Measurements from ENCODE around the gene ESYT3.

ESYT3 gene, protein sequence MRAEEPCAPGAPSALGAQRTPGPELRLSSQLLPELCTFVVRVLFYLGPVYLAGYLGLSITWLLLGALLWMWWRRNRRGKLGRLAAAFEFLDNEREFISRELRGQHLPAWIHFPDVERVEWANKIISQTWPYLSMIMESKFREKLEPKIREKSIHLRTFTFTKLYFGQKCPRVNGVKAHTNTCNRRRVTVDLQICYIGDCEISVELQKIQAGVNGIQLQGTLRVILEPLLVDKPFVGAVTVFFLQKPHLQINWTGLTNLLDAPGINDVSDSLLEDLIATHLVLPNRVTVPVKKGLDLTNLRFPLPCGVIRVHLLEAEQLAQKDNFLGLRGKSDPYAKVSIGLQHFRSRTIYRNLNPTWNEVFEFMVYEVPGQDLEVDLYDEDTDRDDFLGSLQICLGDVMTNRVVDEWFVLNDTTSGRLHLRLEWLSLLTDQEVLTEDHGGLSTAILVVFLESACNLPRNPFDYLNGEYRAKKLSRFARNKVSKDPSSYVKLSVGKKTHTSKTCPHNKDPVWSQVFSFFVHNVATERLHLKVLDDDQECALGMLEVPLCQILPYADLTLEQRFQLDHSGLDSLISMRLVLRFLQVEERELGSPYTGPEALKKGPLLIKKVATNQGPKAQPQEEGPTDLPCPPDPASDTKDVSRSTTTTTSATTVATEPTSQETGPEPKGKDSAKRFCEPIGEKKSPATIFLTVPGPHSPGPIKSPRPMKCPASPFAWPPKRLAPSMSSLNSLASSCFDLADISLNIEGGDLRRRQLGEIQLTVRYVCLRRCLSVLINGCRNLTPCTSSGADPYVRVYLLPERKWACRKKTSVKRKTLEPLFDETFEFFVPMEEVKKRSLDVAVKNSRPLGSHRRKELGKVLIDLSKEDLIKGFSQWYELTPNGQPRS

DNA sequence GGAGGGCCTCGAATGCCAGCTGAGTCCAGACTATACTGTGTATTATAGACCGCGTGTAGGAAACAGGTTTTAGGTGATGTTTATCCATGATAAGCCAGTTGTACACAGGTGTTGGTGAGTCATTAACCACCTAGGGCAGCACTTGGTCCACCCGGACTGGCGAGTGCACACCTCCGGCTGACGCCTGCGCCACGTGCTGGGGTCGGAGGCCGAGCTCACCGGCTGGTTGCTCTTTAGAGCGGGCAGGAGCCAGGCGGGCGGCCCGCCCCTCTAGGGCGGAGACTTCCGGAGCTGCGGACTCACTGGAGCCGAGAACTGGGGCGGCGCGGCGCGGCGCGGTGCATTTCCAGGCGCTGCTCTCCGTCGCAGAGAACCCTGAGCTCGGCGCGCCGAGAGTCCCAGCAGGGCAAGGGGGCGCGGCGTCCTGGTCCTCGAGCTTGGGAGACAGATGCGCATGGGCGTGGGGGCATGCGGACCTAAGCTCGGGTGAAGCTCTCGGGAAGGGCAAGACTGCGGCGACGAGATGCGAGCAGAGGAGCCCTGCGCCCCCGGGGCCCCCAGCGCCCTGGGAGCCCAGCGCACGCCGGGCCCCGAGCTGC lies at the start of gene ESYT3:
Gene ESYT3, plus strand, starts transcription at position 341 of the 599 bp plus-strand sequence. Its CDS starts 183 bp downstream, at position 524.
- peak; percentile 24 for DNase-seq (ENCODE audit: low read depth)

DNA sequence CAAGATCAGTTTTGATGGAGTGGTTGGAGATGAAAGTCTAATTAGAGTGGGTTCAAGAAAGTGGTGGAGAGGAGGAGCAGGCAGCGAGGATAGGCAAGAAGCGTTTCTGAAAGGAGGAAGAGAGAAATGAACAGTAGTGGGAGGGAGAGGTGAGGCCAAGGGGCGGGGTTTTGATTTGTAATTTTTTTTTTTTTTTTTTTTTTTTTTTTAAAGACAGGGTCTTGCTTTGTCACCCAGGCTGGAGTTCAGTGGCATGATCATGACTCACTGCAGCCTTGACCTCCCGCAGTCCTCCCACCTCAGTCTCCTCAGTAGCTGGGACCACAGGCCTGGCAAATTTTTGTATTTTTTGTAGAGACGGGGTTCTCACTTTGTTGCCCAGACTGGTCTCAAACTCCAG lies 49.4 kb upstream of the ESYT3 start:
- no peak for DNase-seq (ENCODE audit: low read depth)

DNA sequence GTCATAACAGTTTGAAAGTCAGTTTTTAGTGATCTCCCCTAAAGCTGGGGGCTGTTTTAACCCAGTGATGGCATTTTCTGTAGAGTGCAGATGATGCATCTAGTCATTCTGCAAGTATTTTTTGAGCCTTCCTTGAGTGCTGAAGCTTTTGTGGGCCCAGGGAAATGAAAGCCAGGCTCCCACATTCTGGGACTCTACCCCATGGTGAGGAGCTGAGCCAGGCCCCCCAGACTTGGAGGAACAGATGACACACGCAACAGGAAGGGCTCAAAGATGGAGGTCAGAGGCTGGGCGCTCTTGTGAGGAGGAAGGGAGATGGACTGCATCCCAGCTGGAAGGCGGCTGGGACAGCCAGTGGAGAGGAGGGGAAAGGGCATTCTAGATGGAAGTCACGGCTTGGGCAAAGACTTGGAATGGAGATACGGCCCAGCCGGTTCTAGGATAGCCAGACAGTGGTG lies 45.2 kb upstream of the ESYT3 start:
- no peak for DNase-seq (ENCODE audit: low read depth)

DNA sequence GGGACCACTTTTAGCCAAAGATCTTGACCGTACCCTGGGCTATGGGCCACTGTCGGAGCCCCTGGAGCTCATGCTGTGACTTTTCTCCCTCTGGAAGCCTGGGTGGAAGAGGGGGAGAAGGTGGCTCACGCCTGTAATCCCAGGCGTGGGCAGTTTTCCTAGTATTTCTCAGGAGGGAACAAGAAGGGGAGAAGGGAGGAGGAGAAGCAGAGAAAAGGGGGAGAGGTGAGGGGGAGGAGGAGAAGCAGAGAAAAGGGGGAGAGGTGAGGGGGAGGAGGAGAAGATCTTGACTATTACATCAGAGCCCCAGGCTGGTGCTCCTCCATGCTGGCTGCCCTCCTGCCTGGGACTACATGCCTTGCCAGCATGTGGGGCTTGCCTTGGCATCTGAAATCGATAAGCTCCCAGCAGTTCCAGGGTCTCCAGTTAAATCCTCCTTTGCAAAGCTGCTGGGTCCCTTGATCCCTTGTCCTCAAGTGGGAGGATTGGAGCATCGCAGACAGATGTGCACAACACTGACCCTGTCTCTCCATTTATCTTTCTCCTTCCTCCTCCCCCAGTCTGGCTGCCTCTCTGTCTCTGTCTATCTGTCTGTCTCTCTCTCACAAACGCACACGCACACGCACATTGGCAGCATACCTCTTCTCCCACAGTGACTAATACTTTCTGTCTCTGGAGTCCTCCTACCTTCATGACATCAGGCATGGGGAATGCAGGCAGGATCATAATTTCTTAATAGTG lies 44.4 kb upstream of the ESYT3 start:
- no peak for DNase-seq (ENCODE audit: low read depth)

DNA sequence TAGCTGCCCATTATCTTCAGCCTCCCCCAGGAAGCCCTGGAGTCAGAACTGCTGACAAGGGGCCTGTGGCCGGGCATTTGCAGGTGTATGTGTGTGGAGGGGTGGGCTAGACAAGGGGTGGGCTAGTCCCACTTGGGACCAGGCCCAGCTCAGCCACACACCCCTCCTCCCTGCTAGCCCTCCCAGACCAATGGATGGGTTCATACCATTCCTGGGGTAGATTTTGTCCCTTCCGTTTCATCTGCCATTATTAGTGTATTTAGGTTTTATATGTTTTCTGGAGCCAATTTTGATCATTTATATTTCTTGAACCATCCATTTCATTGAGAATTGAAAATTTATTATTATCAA lies 43.9 kb upstream of the ESYT3 start:
- no peak for DNase-seq (ENCODE audit: low read depth)

DNA sequence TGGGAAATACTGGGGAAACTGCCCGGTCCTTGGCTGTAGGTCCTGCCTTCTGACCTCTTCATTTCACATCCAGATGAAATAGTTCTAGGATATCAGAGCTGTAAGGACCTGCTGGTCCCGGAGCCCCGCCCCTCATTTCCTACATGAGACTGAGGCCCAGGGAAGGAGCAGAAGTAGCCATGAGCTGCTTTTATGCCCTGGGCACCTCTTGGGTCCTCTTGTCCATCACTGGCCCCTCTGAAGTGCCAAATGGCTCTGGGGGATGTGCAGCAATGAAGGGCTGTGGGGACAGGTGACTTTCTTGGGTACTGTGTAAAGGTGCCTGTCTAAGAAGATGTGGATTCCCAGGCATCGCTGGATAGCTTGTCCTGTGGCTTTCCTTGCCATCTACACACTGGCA lies 40.3 kb upstream of the ESYT3 start:
- DNase-seq (ENCODE audit: low read depth): no peak

DNA sequence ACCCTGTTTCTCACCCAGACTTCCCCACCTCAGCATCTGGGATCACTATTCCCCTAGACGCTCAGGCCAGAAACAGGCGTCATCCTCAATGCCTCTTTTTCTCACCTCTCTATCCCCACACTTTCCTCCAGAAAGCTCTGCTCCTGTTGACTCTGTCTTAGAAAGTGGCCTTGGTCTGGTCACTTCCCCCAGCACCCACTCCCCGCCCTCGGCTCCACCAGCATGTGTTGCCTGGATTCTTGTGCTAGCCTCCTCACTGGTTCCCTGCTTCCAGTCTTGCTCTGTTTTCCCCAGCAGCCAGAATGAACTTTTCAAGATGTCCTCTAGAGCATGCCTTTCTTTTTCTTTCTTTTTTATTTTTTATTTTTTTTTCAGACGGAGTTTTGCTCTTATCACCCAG lies 39.7 kb upstream of the ESYT3 start:
- DNase-seq (ENCODE audit: low read depth): no peak

DNA sequence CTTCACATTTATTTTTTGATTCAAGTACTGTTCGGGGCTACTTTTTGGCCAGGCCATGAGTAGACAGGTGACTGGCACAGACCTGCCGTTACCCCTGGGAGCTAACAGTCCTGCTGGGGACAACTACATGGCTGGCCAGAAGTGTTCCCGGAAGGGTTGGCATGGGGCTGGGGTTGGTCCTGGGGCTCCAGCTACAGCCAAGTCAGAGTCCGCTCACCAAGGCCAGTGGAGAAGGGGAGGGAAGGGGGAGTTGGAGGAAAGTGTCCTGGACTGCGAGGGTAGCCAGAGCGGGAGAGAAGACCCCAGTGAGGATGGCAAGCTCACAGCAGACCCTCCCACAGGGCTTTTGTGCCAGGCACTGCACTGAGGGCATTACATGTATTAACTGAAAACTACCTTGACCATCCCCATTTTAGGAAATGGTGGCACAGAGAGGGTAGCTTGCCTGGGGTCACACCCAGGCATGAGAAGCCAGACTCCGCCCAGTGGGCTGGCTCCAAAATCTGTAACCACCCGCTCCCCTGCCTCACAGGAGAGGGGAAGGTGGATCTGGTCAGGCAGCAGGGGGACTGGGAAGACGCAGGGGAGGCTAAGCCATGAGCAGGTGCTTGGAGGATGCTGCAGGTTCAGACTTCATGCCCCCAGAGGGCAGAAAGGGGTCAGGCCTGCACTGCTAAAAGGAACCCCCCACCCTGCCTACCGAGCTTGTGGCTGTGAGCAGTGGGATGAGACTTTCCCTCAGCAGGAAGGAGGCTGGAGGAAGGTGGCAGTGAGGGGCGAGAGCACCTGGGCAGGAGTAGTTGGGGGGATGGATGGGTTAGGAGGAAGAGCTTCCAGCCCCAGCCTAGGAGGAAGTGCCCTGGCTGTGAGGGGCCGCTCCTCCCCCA lies 38.3 kb upstream of the ESYT3 start:
- DNase-seq (ENCODE audit: low read depth): no peak

DNA sequence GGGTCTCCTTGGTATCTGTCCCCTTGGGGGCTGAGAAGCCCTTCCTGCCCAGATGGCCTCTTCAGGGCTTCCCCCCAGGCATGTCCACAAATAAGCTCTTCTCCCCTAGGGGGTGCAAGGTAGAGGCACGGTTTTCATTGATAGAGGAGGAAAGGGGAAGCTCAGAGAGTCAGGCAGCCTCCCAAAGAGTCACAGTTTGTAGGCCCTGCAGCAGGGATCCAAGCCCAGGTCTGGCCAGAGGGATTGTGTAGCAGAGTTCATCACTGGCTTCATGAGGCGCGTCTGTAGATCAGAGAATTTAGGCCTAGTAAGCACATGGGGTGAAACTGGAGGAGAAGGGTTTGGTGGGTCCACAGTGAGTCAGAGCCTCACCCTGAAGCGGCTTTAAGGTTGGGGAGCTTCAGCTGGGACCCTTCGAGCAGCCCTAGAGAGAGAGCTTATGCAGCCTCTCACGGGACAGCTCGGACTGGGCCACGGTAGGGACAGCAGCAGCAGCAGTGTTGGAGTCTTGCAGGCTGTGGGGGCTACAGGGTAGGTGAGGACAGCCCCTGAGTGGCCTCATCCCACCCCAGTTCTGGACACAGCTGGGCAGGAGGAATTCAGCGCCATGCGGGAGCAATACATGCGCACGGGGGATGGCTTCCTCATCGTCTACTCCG lies 37.5 kb upstream of the ESYT3 start:
- no peak for DNase-seq (ENCODE audit: low read depth)

DNA sequence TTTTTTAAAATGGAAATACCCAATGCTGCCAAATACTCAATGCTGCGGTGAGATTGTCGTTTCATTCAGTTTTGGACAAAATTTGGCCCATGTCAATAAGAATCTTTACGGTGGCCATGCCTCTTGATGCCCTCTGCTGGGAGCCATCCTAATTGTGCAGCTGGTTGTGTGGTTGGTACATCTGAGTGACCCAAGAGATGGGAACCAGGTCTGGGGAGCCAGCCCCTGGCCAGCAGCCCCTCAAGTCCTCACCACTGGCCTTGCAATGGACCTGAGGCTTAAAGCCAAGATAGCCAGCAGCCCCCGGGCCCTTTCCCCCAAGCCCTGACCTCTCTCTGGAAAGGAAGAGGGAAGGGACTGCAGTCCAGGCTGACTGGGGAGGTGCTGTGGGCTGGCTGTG lies 36.4 kb upstream of the ESYT3 start:
- no peak for DNase-seq (ENCODE audit: low read depth)

DNA sequence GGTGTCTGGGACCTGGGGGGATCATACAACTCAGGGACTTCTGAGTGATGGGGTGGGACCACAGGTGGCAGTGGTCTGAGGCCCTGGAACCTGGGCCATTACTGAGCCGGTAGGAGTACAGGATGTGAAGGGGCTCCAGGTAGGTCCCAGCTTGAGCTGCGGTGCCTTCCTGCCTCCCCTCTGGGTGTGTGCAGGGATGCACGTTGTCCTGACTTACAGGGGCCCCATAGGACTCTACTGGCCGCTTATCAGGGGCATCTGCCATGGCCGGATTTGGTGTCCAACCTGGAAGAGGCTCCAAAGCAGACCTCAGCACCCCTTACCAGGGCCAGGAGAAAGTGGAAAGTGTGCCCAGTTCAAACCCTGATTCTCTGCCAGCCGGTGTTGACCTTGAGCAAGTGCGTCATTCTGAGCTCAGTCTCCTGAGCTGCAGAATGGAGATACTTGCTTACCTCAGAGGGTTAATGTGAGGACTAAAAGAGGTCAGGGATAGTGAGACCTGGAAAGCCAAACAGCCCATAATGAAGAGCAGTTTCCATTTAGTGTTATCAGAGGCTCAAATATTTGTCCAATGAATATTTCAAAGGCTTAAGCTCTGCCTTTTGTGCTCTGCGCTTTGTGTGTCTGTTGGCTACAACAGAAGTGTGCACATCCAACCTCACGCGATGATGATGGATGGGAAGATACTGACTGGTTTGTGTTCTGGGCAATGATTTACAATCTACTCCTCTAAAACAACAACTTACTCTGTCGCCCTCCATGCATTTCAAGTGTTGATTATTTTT lies 35.4 kb upstream of the ESYT3 start:
- no peak for DNase-seq (ENCODE audit: low read depth)

DNA sequence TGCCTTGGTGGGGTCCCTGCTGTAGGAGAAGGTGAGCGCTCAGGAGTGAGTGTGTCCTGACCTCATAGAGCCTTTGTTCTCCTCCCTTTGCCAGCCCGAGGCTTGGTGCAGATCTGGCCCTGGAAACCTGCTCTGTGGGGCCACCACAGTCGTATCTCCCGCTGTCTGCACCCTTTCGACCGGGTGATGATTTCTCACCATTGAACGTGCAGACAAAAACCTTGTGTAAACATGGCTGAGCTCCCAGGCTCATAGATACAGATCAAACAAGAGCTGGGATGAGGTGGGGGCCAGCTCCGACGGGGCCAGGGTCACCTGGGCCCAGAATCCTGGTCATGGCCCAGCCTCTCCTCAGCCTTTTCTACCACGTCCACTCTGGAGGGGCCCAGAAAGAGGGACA lies 34.6 kb upstream of the ESYT3 start:
- no peak for DNase-seq (ENCODE audit: low read depth)

DNA sequence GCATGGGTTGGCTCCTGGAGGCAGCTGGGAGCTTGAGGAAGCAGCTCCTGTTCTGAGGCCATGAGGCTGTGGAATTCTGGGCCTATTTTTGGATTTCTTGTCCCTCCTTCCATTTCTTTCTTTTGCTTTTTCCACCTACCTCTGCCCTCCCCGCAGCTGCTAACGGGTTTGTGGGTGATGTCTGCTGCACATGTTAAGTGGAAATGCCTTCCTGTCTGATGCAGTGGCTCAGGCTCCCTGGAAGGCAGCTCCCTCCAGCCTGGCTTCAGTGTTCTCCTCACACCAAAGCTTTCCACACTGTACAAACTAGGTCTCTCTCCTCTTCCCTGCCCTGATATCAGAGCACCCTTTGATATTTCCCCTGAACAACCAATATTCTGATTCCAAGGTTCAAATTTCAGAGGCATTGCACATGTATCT lies 33.8 kb upstream of the ESYT3 start:
- no peak for DNase-seq (ENCODE audit: low read depth)

DNA sequence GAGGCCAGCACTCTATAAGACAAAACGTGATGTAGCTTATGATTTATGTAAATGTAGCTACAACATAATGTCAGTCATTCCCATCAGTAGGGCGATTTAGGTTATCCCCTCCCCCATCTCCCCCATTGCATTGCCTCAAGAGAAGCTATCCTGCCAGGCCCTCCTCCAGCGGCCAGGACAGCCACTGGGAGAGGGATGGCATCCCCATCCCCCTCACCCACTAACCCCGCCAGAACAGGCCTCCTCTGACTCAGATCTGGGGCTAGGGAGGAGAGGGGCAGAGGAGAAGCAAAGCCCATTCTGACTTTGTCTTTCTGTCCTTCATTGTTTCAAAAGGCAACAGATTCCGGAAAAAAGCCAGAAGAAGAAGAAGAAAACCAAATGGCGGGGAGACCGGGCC lies 32.6 kb upstream of the ESYT3 start:
- no peak for DNase-seq (ENCODE audit: low read depth)

DNA sequence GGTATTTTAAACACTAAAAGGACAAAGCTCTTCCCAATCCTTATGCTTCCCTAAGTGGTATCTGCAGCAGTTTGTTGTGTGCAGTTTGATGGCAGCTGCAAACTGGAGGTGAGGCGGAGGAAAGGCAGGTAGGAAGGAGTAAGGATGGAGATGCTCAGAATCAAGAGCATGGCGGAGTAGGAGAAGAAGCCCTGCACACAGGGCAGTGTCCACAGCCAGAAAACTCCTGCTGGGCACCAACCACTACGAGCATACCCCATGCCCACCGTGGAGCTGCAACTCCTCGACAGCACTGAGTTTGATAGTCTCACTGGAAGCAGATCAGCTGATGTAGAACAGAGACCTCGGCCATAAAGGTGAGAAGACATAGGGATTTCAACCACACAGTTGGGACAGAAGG lies 30.3 kb upstream of the ESYT3 start:
- no peak for DNase-seq (ENCODE audit: low read depth)

DNA sequence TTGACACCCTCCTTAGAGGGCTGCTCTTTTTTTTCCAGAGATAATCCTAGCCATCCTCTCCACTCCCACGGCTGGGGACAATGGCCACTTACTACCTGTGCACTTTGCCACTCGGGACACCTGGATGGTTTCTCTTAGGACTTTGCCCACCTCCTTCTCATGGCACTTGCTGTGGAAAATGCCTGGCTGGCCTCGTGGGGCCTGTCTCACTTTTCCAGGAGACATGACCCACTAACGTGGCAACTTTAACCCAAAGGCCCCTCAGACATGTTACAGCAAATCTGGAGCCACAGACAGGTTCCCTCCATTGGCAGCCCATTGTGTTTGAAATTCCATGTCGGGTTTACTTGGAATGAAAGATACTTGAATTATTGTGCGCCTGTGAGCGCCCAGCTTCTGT lies 29.4 kb upstream of the ESYT3 start:
- no peak for DNase-seq (ENCODE audit: low read depth)

DNA sequence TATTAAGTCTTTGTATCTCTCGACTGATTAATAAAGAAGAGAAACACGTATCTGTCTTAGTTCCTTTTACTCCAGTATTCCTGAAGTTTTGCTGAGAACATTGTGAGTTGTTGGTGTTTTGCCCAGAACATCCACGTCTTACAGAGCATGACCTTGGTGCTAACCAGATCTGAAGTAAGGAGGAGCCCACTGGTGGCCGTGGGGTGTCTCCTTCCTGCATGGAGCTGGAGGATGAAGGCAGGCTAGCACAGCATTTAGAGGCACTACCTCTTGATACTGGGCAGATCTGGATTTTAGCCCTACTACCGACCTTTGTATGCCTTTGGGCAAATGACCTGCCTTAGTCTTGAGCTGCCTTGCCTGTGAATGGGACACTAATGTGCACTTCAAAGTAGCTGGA lies 28.9 kb upstream of the ESYT3 start:
- DNase-seq (ENCODE audit: low read depth): no peak

DNA sequence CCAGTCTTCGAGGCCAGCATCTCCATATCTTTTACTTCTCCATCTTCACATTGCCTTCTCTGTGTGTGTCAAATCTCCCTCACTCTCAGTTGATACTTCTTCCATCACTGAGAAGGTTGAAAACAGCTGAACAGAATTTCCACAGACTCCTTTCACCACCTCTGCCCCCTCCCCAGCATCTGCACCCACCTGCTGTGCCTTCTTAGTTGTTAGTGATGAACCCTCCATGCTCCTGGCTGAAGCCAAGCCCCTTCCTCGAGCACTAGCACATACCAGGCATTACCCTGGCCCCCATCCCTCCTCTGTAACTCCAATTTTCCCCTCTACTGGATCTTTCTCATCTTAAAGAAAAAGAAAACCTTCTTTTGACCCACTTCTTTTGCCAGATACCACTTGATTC lies 27.8 kb upstream of the ESYT3 start:
- no peak for DNase-seq (ENCODE audit: low read depth)

DNA sequence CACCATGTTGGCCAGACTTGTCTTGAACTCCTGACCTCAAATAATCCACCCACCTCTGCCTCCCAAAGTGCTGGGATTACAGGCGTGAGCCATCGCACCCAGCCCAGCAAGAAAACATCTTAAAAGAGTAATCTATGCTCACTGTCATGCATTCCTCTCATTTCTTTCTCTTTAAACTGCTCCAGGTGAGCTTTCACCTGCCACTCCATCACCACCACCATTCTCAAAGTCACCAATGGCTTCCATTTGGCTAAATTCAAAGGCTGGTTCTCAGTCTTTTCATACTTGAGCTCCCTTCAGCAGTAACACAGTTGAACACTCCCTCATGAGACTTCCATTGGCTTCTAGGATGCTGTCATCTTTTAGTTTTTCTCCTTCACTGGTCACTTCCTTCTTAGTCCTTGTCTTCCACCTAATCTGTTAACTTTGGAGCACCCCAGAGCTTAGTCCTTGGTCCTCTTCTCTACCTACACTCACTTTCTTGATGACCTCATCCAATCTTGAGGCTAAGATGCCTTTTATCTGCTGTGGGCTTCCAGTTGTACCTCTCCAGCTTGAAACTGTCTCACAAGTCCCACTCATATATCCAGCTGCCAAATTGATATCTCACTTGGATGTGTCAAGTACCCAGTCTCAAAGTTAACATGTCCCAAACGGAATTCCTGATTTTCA lies 27.0 kb upstream of the ESYT3 start:
- no peak for DNase-seq (ENCODE audit: low read depth)
